Panc1 (cell line): Measurements from ENCODE around the gene CSTF2T. TPM values are rescaled to one million over a fixed set of nuclear protein-coding genes. Genes with fewer than 3 reads are reported as not detected.

Source experiments
- ATAC-seq: fragments of 200-7000 bp; cut with Tn5 transposase; 2 replicates; pipeline ENCODE4 v1.9.1; 2020; ENCODE audit warnings: mild to moderate bottlenecking, moderate library complexity
- BruUV-seq: library from RNA; stranded (reverse); fragments of 400-500 nt; replicated peaks from 2 replicates; lab custom pipeline; 2021; lab: Mats Ljungman, UMichigan
- CTCF ChIA-PET: fragments of 300-600 bp; sonication (Branson Sonifier 250); formaldehyde crosslinking; loops from one replicate; lab custom pipeline; 2022; ENCODE audit warnings: antibody characterized with exemption; lab: Charles Lee
- POLR2A ChIA-PET: fragments of 300-600 bp; sonication (Branson Sonifier 250); formaldehyde crosslinking; loops from one replicate; lab custom pipeline; 2022; ENCODE audit warnings: antibody characterized with exemption; lab: Charles Lee
- DNase-seq: peaks from one replicate; pipeline ENCODE4 v3.0.0-alpha.2; 2010; ENCODE audit warnings: low read depth, low spot score
- H3K27ac ChIP-seq: 2 replicates; pipeline ENCODE4 v1.5.1; 2011; ENCODE audit warnings: mild to moderate bottlenecking, low read length, inconsistent platforms
- H3K27me3 ChIP-seq: fragments of 200-500 bp; sonication (Bioruptor generic); 2 replicates; pipeline ENCODE4 v1.6.0; 2014; ENCODE audit warnings: low read length, inconsistent platforms; ENCODE audit not compliant: control insufficient read depth, insufficient read depth
- H3K36me3 ChIP-seq: fragments of 200-500 bp; sonication (Bioruptor generic); 2 replicates; pipeline ENCODE4 v1.5.1; 2014; ENCODE audit warnings: inconsistent platforms, mild to moderate bottlenecking, low read length, moderate library complexity; ENCODE audit not compliant: control insufficient read depth, insufficient read depth
- H3K4me1 ChIP-seq: 2 replicates; pipeline ENCODE4 v1.5.1; 2011; ENCODE audit warnings: inconsistent platforms, mild to moderate bottlenecking, low read length, moderate library complexity; ENCODE audit not compliant: control insufficient read depth, insufficient read depth
- H3K4me3 ChIP-seq, 2 experiments: 2 replicates each; pipeline ENCODE4 v1.5.1; 2011 to 2012; ENCODE audit warnings: low read depth in 2 of 2, low read length in 2 of 2, mild to moderate bottlenecking in 2 of 2, inconsistent platforms in 1 of 2, moderate library complexity in 1 of 2
- H3K9me3 ChIP-seq: fragments of 200-500 bp; sonication (Bioruptor generic); 2 replicates; pipeline ENCODE4 v1.5.1; 2014; ENCODE audit warnings: low read depth, mild to moderate bottlenecking, inconsistent platforms, low read length, moderate library complexity; ENCODE audit not compliant: control insufficient read depth, insufficient read depth
- CTCF ChIP-seq: fragments of 450-650 bp; IDR thresholded peaks from 2 replicates; pipeline ENCODE4 v1.5.1; 2017; ENCODE audit warnings: mild to moderate bottlenecking
- POLR2AphosphoS5 ChIP-seq: IDR thresholded peaks from 2 replicates; pipeline ENCODE4 v1.6.1; 2012; ENCODE audit warnings: mild to moderate bottlenecking, low read depth, low read length, moderate library complexity
- REST ChIP-seq, 2 experiments: IDR thresholded peaks; 2 replicates each; pipeline ENCODE4 v1.6.1; 2011 to 2012; ENCODE audit warnings: low read depth in 2 of 2, control low read depth in 1 of 2, low read length in 1 of 2, mild to moderate bottlenecking in 1 of 2, moderate library complexity in 1 of 2; ENCODE audit not compliant: insufficient read depth in 1 of 2
- SIN3A ChIP-seq: IDR thresholded peaks from 2 replicates; pipeline ENCODE4 v1.6.1; 2012; ENCODE audit warnings: low read depth, mild to moderate bottlenecking, low read length, moderate library complexity, borderline replicate concordance; ENCODE audit not compliant: insufficient read depth
- TCF7L2 ChIP-seq: IDR thresholded peaks from 2 replicates; pipeline ENCODE4 v1.6.1; 2011; ENCODE audit warnings: mild to moderate bottlenecking, low read depth, low read length, inconsistent platforms
- in situ Hi-C: cut with HindIII; loops from 2 replicates; pipeline ENCODE4 v1.10.0; 2016; ENCODE audit warnings: low sequenced_read_pairs, low pct_unique_long_range_greater_than_20kb
- intact Hi-C: fragments of 100-400 bp; cut with micrococcal nuclease; formaldehyde crosslinking; loops from one replicate; pipeline ENCODE4 v1.10.0; 2022; ENCODE audit not compliant: unreplicated experiment
- total RNA-seq: library from RNA; stranded (reverse); gene quantifications from one replicate; pipeline ENCODE4 v1.2.1, GENCODE V29; 2021; ENCODE audit not compliant: unreplicated experiment

Gene CSTF2T
- total RNA-seq, 1 experiment from 2014 or later, result 20.8 TPM

- DNase-seq, result no peak
- H3K9me3 ChIP-seq, result no peaks in the 10 kb centered on the region
- no peaks in the 10 kb centered on the region for H3K4me1 ChIP-seq
- H3K36me3 ChIP-seq, result no peaks in the 10 kb centered on the region
- no peak overlapping the region for H3K27ac ChIP-seq
- ChIA-PET POLR2A (no interaction called here), CTCF (interaction anchor here (0.5 kb wide), 1 partner anchor 1138 kb away, joined by 3 read pairs; no protein-coding TSS in a partner anchor)
- intact Hi-C loops (no loop called here), in situ Hi-C loops (no loop called here)
- no TSS peak for BruUV-seq
- ATAC-seq, result no peak
- TF ChIP-seq SIN3A (no peak), TCF7L2 (no peak), CTCF (no peak), REST (IDR thresholded peaks at IDR 0.05; ENCODE audit: insufficient read depth in 1 of 2, low read depth in 2 of 2, low read length in 1 of 2) (no peak), POLR2AphosphoS5 (no peak)
- no peaks in the 10 kb centered on the region for H3K27me3 ChIP-seq
- no peak overlapping the region for H3K4me3 ChIP-seq
These were observed 42.9 kb downstream of the CSTF2T start for GRCh38 chr10:51656503-51656902.

GRCh38 chr10:51654918-51655317 lies 44.5 kb downstream of the CSTF2T start:
- Histone ChIP-seq H3K27ac (no peak overlapping the region), H3K27me3 (no peaks in the 10 kb centered on the region), H3K4me1 (no peaks in the 10 kb centered on the region), H3K36me3 (no peaks in the 10 kb centered on the region), H3K4me3 (no peak overlapping the region), H3K9me3 (no peaks in the 10 kb centered on the region)
- BruUV-seq, result no TSS peak
- TF ChIP-seq TCF7L2 (no peak), SIN3A (no peak), POLR2AphosphoS5 (no peak), REST (IDR thresholded peaks at IDR 0.05; ENCODE audit: insufficient read depth in 1 of 2, low read depth in 2 of 2, low read length in 1 of 2) (no peak), CTCF (no peak)
- POLR2A ChIA-PET, result no interaction called here
- in situ Hi-C loops (no loop called here), intact Hi-C loops (no loop called here)
- DNase-seq (no peak), ATAC-seq (no peak)
- CTCF ChIA-PET, result no interaction called here
